ENCODE results near the gene C19orf47. TPM values are rescaled to one million over a fixed set of nuclear protein-coding genes. Genes with fewer than 3 reads are reported as not detected.

Gene C19orf47
- total RNA-seq, 2 experiments from 2014 or later, result 15.6 to 33.8 TPM

- H3K9me2 ChIP-seq (ENCODE audit: insufficient read depth, low read length), result no peaks in the 10 kb centered on the region
- no peaks in the 10 kb centered on the region for H4K20me1 ChIP-seq (ENCODE audit: insufficient read depth, low read length)
- H3K9me3 ChIP-seq (ENCODE audit: low read length), result no peaks in the 10 kb centered on the region
- H3K27ac ChIP-seq (ENCODE audit: low read depth, low read length, poor library complexity, severe bottlenecking), result peak overlapping the region; percentile 45
- no peak for TF ChIP-seq EZH2phosphoT487 (IDR thresholded peaks at IDR 0.05; ENCODE audit: borderline replicate concordance, low read depth, low read length)
- TF ChIP-seq, protein P1, sequence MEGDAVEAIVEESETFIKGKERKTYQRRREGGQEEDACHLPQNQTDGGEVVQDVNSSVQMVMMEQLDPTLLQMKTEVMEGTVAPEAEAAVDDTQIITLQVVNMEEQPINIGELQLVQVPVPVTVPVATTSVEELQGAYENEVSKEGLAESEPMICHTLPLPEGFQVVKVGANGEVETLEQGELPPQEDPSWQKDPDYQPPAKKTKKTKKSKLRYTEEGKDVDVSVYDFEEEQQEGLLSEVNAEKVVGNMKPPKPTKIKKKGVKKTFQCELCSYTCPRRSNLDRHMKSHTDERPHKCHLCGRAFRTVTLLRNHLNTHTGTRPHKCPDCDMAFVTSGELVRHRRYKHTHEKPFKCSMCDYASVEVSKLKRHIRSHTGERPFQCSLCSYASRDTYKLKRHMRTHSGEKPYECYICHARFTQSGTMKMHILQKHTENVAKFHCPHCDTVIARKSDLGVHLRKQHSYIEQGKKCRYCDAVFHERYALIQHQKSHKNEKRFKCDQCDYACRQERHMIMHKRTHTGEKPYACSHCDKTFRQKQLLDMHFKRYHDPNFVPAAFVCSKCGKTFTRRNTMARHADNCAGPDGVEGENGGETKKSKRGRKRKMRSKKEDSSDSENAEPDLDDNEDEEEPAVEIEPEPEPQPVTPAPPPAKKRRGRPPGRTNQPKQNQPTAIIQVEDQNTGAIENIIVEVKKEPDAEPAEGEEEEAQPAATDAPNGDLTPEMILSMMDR (conservative IDR thresholded peaks at IDR 0.05; ENCODE audit: low read length), result no peak
- no peak overlapping the region for H3K4me3 ChIP-seq (ENCODE audit: low read depth, low read length, poor library complexity, severe bottlenecking)
- H2AFZ ChIP-seq (ENCODE audit: low read length), result peak overlapping the region; percentile 16; the same call in 1 of the 2 replicates
- CTCF ChIA-PET (ENCODE audit: unreplicated experiment), result interaction anchor here (0.6 kb wide), 1 partner anchor 70 kb away, joined by 3 read pairs; no protein-coding TSS in a partner anchor
- intact Hi-C loops (cut with micrococcal nuclease; ENCODE audit: unreplicated experiment), result no loop called here
- peak; percentile 36 for DNase-seq (ENCODE audit: low spot score)
- POLR2A ChIA-PET, result interaction anchor here (0.5 to 1.0 kb wide), 6 partner anchors 8 to 221 kb away, joined by 3 to 4 read pairs (median 3); partner anchors contain the start of genes C19orf47 and PLD3
- no TSS peak for BruUV-seq (replicated peaks)
- H3K4me1 ChIP-seq (ENCODE audit: insufficient read depth, low read length, poor library complexity, severe bottlenecking), result peaks cover 45% of the 10 kb centered on the region
- no peaks in the 10 kb centered on the region; the same call in 1 of the 2 replicates for H3K79me2 ChIP-seq (ENCODE audit: insufficient read depth, low read depth, low read length)
- H3K4me2 ChIP-seq (ENCODE audit: low read length), result peak overlapping the region; percentile 71
- no peaks in the 10 kb centered on the region for H3K36me3 ChIP-seq (ENCODE audit: insufficient read depth, low read length)
Measured at GRCh38 chr19:40356681-40357595, 8.7 kb upstream of the C19orf47 start.

- TF ChIP-seq EZH2phosphoT487 (IDR thresholded peaks at IDR 0.05; ENCODE audit: borderline replicate concordance, low read depth, low read length), result no peak
- TF ChIP-seq, protein P1 (conservative IDR thresholded peaks at IDR 0.05; ENCODE audit: low read length), result no peak
- DNase-seq (ENCODE audit: low spot score), result peak; percentile 22
- peak overlapping the region; percentile 71 for H3K4me2 ChIP-seq (ENCODE audit: low read length)
- POLR2A ChIA-PET, result interaction anchor here (0.5 to 1.0 kb wide), 5 partner anchors 8 to 221 kb away, joined by 3 to 4 read pairs (median 3); partner anchors contain the start of genes C19orf47 and PLD3
- H3K9me2 ChIP-seq (ENCODE audit: insufficient read depth, low read length), result no peaks in the 10 kb centered on the region
- no peak overlapping the region for H2AFZ ChIP-seq (ENCODE audit: low read length)
- no peaks in the 10 kb centered on the region for H3K36me3 ChIP-seq (ENCODE audit: insufficient read depth, low read length)
- no peak overlapping the region for H3K4me3 ChIP-seq (ENCODE audit: low read depth, low read length, poor library complexity, severe bottlenecking)
- H3K9me3 ChIP-seq (ENCODE audit: low read length), result no peaks in the 10 kb centered on the region
- H3K79me2 ChIP-seq (ENCODE audit: insufficient read depth, low read depth, low read length), result no peaks in the 10 kb centered on the region; the same call in 1 of the 2 replicates
- H4K20me1 ChIP-seq (ENCODE audit: insufficient read depth, low read length), result no peaks in the 10 kb centered on the region
- no peak overlapping the region for H3K27ac ChIP-seq (ENCODE audit: low read depth, low read length, poor library complexity, severe bottlenecking)
- H3K4me1 ChIP-seq (ENCODE audit: insufficient read depth, low read length, poor library complexity, severe bottlenecking), result peaks cover 45% of the 10 kb centered on the region
- CTCF ChIA-PET (ENCODE audit: unreplicated experiment), result interaction anchor here (0.6 kb wide), 1 partner anchor 70 kb away, joined by 3 read pairs; no protein-coding TSS in a partner anchor
- no TSS peak for BruUV-seq (replicated peaks)
- intact Hi-C loops (cut with micrococcal nuclease; ENCODE audit: unreplicated experiment), result no loop called here
Measured at GRCh38 chr19:40355975-40356680, 7.9 kb upstream of the C19orf47 start.

Measured in OCI-LY7 (cell line).